Neuronal stem cell (in vitro differentiated cells): ENCODE measurements around the gene PLCL2.

ENCODE experiments used
- DNase-seq: peaks from one replicate; pipeline ENCODE4 v3.0.0-alpha.2; 2013; ENCODE audit warnings: low spot score
- H2AFZ ChIP-seq: one replicate; pipeline ENCODE4 v1.6.1; 2013; ENCODE audit warnings: mild to moderate bottlenecking, low read length, inconsistent platforms
- H2AK5ac ChIP-seq: 2 replicates; pipeline ENCODE4 v1.6.1; 2013; ENCODE audit warnings: low read depth, mild to moderate bottlenecking, inconsistent platforms, low read length, moderate library complexity, mixed read lengths
- H2BK120ac ChIP-seq: 2 replicates; pipeline ENCODE4 v1.6.1; 2013; ENCODE audit warnings: low read depth, mild to moderate bottlenecking, inconsistent platforms, low read length, moderate library complexity, mixed read lengths
- H2BK12ac ChIP-seq: one replicate; pipeline ENCODE4 v1.6.1; 2013; ENCODE audit warnings: low read length, inconsistent platforms
- H2BK15ac ChIP-seq: 2 replicates; pipeline ENCODE4 v1.6.1; 2013; ENCODE audit warnings: mild to moderate bottlenecking, low read length, inconsistent platforms, mixed read lengths
- H2BK5ac ChIP-seq: one replicate; pipeline ENCODE4 v1.6.1; 2013; ENCODE audit warnings: inconsistent platforms, mild to moderate bottlenecking, low read length, moderate library complexity
- H3K14ac ChIP-seq: one replicate; pipeline ENCODE4 v1.6.1; 2013; ENCODE audit warnings: low read length, inconsistent platforms
- H3K18ac ChIP-seq: 2 replicates; pipeline ENCODE4 v1.6.1; 2013; ENCODE audit warnings: low read length, inconsistent platforms
- H3K23ac ChIP-seq: 2 replicates; pipeline ENCODE4 v1.6.1; 2013; ENCODE audit warnings: low read depth, mild to moderate bottlenecking, mixed read lengths, low read length, inconsistent platforms; ENCODE audit not compliant: poor library complexity
- H3K27ac ChIP-seq: replicated peaks from 3 replicates; pipeline ENCODE4 v1.5.1; 2013; ENCODE audit warnings: low read length, inconsistent platforms
- H3K27me3 ChIP-seq, 3 experiments: 2 replicates each; pipeline ENCODE4 v1.6.1; 2013; ENCODE audit warnings: low read length in 3 of 3, mild to moderate bottlenecking in 2 of 3, inconsistent platforms in 1 of 3, low read depth in 1 of 3, mixed read lengths in 1 of 3, moderate library complexity in 1 of 3; ENCODE audit not compliant: control insufficient read depth in 3 of 3, insufficient read depth in 3 of 3
- H3K36me3 ChIP-seq, 2 donors: replicated peaks in 1 of 2; 2 replicates each; pipeline ENCODE4 v1.6.1; 2013; ENCODE audit warnings: low read length in 2 of 2; ENCODE audit not compliant: control insufficient read depth in 2 of 2, insufficient read depth in 2 of 2
- H3K4ac ChIP-seq: 2 replicates; pipeline ENCODE4 v1.6.1; 2013; ENCODE audit warnings: inconsistent platforms, mild to moderate bottlenecking, low read length, moderate library complexity
- H3K4me1 ChIP-seq, 2 donors: 1 replicate in 1 of 2; 2 replicates in 1 of 2; pipeline ENCODE4 v1.6.1; 2013; ENCODE audit warnings: low read length in 2 of 2, low read depth in 1 of 2; ENCODE audit not compliant: control insufficient read depth in 2 of 2, insufficient read depth in 1 of 2
- H3K4me2 ChIP-seq: one replicate; pipeline ENCODE4 v1.6.1; 2013; ENCODE audit warnings: mild to moderate bottlenecking, low read length, inconsistent platforms; ENCODE audit not compliant: insufficient read depth, poor library complexity, severe bottlenecking
- H3K4me3 ChIP-seq, 2 donors: 2 replicates each; pipeline ENCODE4 v1.5.1; 2013; ENCODE audit warnings: low read length in 2 of 2, mild to moderate bottlenecking in 2 of 2, inconsistent platforms in 1 of 2, moderate library complexity in 1 of 2
- H3K79me1 ChIP-seq: one replicate; pipeline ENCODE4 v1.6.1; 2013; ENCODE audit warnings: low read depth, mild to moderate bottlenecking, inconsistent platforms, low read length, moderate library complexity
- H3K9ac ChIP-seq: one replicate; pipeline ENCODE4 v1.6.1; 2013; ENCODE audit warnings: mild to moderate bottlenecking, low read depth, low read length, inconsistent platforms; ENCODE audit not compliant: poor library complexity
- H3K9me3 ChIP-seq, 2 donors: replicated peaks in 1 of 2; 2 replicates each; pipeline versions ENCODE3 to v1.6.1; 2013; ENCODE audit warnings: low read length in 2 of 2, mild to moderate bottlenecking in 2 of 2, inconsistent platforms in 1 of 2, low read depth in 1 of 2, mixed read lengths in 1 of 2, moderate library complexity in 1 of 2; ENCODE audit not compliant: control insufficient read depth in 2 of 2, insufficient read depth in 1 of 2
- H4K8ac ChIP-seq: one replicate; pipeline ENCODE4 v1.6.1; 2013; ENCODE audit warnings: low read depth, mild to moderate bottlenecking, inconsistent platforms, low read length, moderate library complexity
- H4K91ac ChIP-seq: one replicate; pipeline ENCODE4 v1.6.1; 2013; ENCODE audit warnings: low read length, low read depth, mild to moderate bottlenecking, inconsistent platforms; ENCODE audit not compliant: poor library complexity
- WGBS, 2 donors: extraction: QIAGEN DNeasy Blood & Tissue Kit; methylation state at CpG; one replicate each; pipeline ENCODE4 v1.1.7; 2013; ENCODE audit warnings: missing lambda C conversion rate in 2 of 2, mixed read lengths in 1 of 2; ENCODE audit not compliant: insufficient read length in 2 of 2, insufficient replicate concordance in 1 of 2; ENCODE audit errors: extremely low coverage in 2 of 2; 5-methylcytosine and 5-hydroxymethylcytosine counted together

Gene PLCL2

GRCh38 chr3:16860234-16860633 lies 24.5 kb upstream of the PLCL2 start:
- Histone ChIP-seq H3K4me2 (no peak overlapping the region), H3K79me1 (no peaks in the 10 kb centered on the region), H3K36me3 (no peaks in the 10 kb centered on the region), H2BK15ac (no peak overlapping the region), H2AK5ac (no peak overlapping the region), H3K4ac (no peak overlapping the region), H3K9ac (no peak overlapping the region), H2AFZ (no peak overlapping the region), H3K23ac (no peak overlapping the region), H4K8ac (no peak overlapping the region), H4K91ac (no peak overlapping the region), H2BK120ac (no peak overlapping the region), H3K4me1 (no peaks in the 10 kb centered on the region), H3K4me3 (no peak overlapping the region), H2BK12ac (no peak overlapping the region), H3K14ac (no peak overlapping the region), H2BK5ac (no peak overlapping the region), H3K9me3 (no peaks in the 10 kb centered on the region), H3K27me3 (no peaks in the 10 kb centered on the region), H3K18ac (no peak overlapping the region), H3K27ac (no peak overlapping the region)
- WGBS, 2 donors, result no CpG with 5 or more reads among the region's 3 CpGs
- DNase-seq, result no peak

GRCh38 chr3:16861432-16861831 lies 23.3 kb upstream of the PLCL2 start:
- no peaks in the 10 kb centered on the region for H3K79me1 ChIP-seq
- H2AFZ ChIP-seq, result no peak overlapping the region
- DNase-seq, result no peak
- H2BK15ac ChIP-seq, result no peak overlapping the region
- no peak overlapping the region for H3K18ac ChIP-seq
- H2BK12ac ChIP-seq, result no peak overlapping the region
- H3K14ac ChIP-seq, result no peak overlapping the region
- no peak overlapping the region for H4K91ac ChIP-seq
- H2AK5ac ChIP-seq, result no peak overlapping the region
- H3K27ac ChIP-seq, result no peak overlapping the region
- no peaks in the 10 kb centered on the region for H3K36me3 ChIP-seq
- no peak overlapping the region for H3K4me3 ChIP-seq
- no peak overlapping the region for H2BK120ac ChIP-seq
- H3K23ac ChIP-seq, result no peak overlapping the region
- no peak overlapping the region for H4K8ac ChIP-seq
- H3K9me3 ChIP-seq, result no peaks in the 10 kb centered on the region
- no peaks in the 10 kb centered on the region for H3K4me1 ChIP-seq
- no peak overlapping the region for H2BK5ac ChIP-seq
- no peak overlapping the region for H3K9ac ChIP-seq
- H3K4ac ChIP-seq, result no peak overlapping the region
- H3K27me3 ChIP-seq, result no peaks in the 10 kb centered on the region
- no CpG with 5 or more reads among the region's 2 CpGs for WGBS, 2 donors
- H3K4me2 ChIP-seq, result no peak overlapping the region

GRCh38 chr3:16864610-16865313 lies 20.0 kb upstream of the PLCL2 start:
- no peak overlapping the region for H4K91ac ChIP-seq
- no peaks in the 10 kb centered on the region for H3K9me3 ChIP-seq
- H3K4ac ChIP-seq, result no peak overlapping the region
- H3K4me3 ChIP-seq, result no peak overlapping the region
- H3K36me3 ChIP-seq, result no peaks in the 10 kb centered on the region
- H3K27ac ChIP-seq, result no peak overlapping the region
- no peak overlapping the region for H4K8ac ChIP-seq
- no peak overlapping the region for H2AK5ac ChIP-seq
- no peaks in the 10 kb centered on the region for H3K4me1 ChIP-seq
- no peak overlapping the region for H2BK12ac ChIP-seq
- H3K18ac ChIP-seq, result no peak overlapping the region
- no peaks in the 10 kb centered on the region for H3K79me1 ChIP-seq
- no peak overlapping the region for H3K14ac ChIP-seq
- no peak overlapping the region for H3K9ac ChIP-seq
- H3K23ac ChIP-seq, result no peak overlapping the region
- H2BK5ac ChIP-seq, result no peak overlapping the region
- H2BK15ac ChIP-seq, result no peak overlapping the region
- H2AFZ ChIP-seq, result no peak overlapping the region
- WGBS, 2 donors, result no CpG with 5 or more reads among the region's 5 CpGs
- H3K4me2 ChIP-seq, result no peak overlapping the region
- no peaks in the 10 kb centered on the region for H3K27me3 ChIP-seq
- H2BK120ac ChIP-seq, result no peak overlapping the region
- no peak for DNase-seq

- DNase-seq, result no peak
- Histone ChIP-seq H4K91ac (no peak overlapping the region), H3K4ac (no peak overlapping the region), H3K79me1 (no peaks in the 10 kb centered on the region), H3K4me1 (no peaks in the 10 kb centered on the region), H3K9ac (no peak overlapping the region), H3K23ac (no peak overlapping the region), H3K4me2 (no peak overlapping the region), H3K36me3 (no peaks in the 10 kb centered on the region), H3K18ac (no peak overlapping the region), H3K14ac (no peak overlapping the region), H4K8ac (no peak overlapping the region), H2BK12ac (no peak overlapping the region), H3K4me3 (no peak overlapping the region), H2BK120ac (no peak overlapping the region), H2AK5ac (no peak overlapping the region), H2BK5ac (no peak overlapping the region), H3K9me3 (no peaks in the 10 kb centered on the region), H3K27me3 (no peaks in the 10 kb centered on the region), H2BK15ac (no peak overlapping the region), H3K27ac (no peak overlapping the region), H2AFZ (no peak overlapping the region)
- no CpG with 5 or more reads among the region's 1 CpG for WGBS, 2 donors
Measured at GRCh38 chr3:16865335-16865734, 19.4 kb upstream of the PLCL2 start.
